ENCODE measurements around the gene PEAR1.

Gene PEAR1

GRCh38 chr1:156866249-156866909 lies 27.1 kb upstream of the PEAR1 start:
- Histone ChIP-seq H3K23ac (ENCODE audit: low read length in 2 of 2) (no peak overlapping the region), H2AK5ac (ENCODE audit: low read length, severe bottlenecking) (no peak overlapping the region), H3K9me3 (ENCODE audit: control insufficient read depth, low read length) (no peaks in the 10 kb centered on the region), H3K4me2 (ENCODE audit: low read length, poor library complexity, severe bottlenecking) (no peak overlapping the region), H3K4me1 (ENCODE audit: control insufficient read depth, insufficient read depth, low read depth, low read length) (peaks cover 4% of the 10 kb centered on the region), H2BK15ac (ENCODE audit: low read depth, poor library complexity, severe bottlenecking) (no peak overlapping the region), H3K4ac (ENCODE audit: low read depth in 1 of 2, low read length in 2 of 2) (no peak overlapping the region), H3K79me1 (replicated peaks; ENCODE audit: low read length, poor library complexity, severe bottlenecking) (no peaks in the 10 kb centered on the region), H4K8ac (ENCODE audit: low read length) (no peak overlapping the region), H3K4me3 (ENCODE audit: insufficient read depth in 1 of 2, low read depth in 1 of 2, low read length in 2 of 2) (no peak overlapping the region), H4K91ac (ENCODE audit: low read length) (no peak overlapping the region), H2AFZ (ENCODE audit: low read depth, low read length) (no peak overlapping the region), H3K27me3 (ENCODE audit: control insufficient read depth in 1 of 2, insufficient read depth in 1 of 2, low read length in 2 of 2) (peaks cover 43 to 51% of the 10 kb centered on the region in 2 experiments), H2BK5ac (ENCODE audit: low read depth, low read length, poor library complexity, severe bottlenecking) (no peak overlapping the region), H3K18ac (ENCODE audit: low read depth in 1 of 2, low read length in 2 of 2) (no peak overlapping the region), H3K14ac (ENCODE audit: low read length in 2 of 2) (no peak overlapping the region), H3K9ac (ENCODE audit: low read length) (no peak overlapping the region), H2BK120ac (ENCODE audit: low read depth, low read length) (no peak overlapping the region), H2BK12ac (ENCODE audit: low read length in 2 of 2) (no peak overlapping the region), H3K27ac (ENCODE audit: low read length, poor library complexity, severe bottlenecking) (no peak overlapping the region), H3K36me3 (ENCODE audit: control insufficient read depth in 1 of 2, insufficient read depth in 2 of 2, low read depth in 1 of 2, low read length in 2 of 2) (no peaks in the 10 kb centered on the region)
- no peak for DNase-seq
- WGBS, result 31% methylated on average over 8 of the region's 12 CpGs

GRCh38 chr1:156868341-156868740 lies 25.2 kb upstream of the PEAR1 start:
- 79% methylated on average over 13 of the region's 13 CpGs for WGBS
- peak overlapping the region in 1 of 2 experiments; percentile 36 for H3K14ac ChIP-seq (ENCODE audit: low read length in 2 of 2)
- peaks cover 25 to 31% of the 10 kb centered on the region in 2 experiments for H3K27me3 ChIP-seq (ENCODE audit: control insufficient read depth in 1 of 2, insufficient read depth in 1 of 2, low read length in 2 of 2)
- no peaks in the 10 kb centered on the region for H3K36me3 ChIP-seq (ENCODE audit: control insufficient read depth in 1 of 2, insufficient read depth in 2 of 2, low read depth in 1 of 2, low read length in 2 of 2)
- H3K23ac ChIP-seq (ENCODE audit: low read length in 2 of 2), result no peak overlapping the region
- H2BK12ac ChIP-seq (ENCODE audit: low read length in 2 of 2), result no peak overlapping the region
- no peak overlapping the region for H3K9ac ChIP-seq (ENCODE audit: low read length)
- no peak overlapping the region for H2AK5ac ChIP-seq (ENCODE audit: low read length, severe bottlenecking)
- H3K4ac ChIP-seq (ENCODE audit: low read depth in 1 of 2, low read length in 2 of 2), result no peak overlapping the region
- no peaks in the 10 kb centered on the region for H3K79me1 ChIP-seq (replicated peaks; ENCODE audit: low read length, poor library complexity, severe bottlenecking)
- H2BK5ac ChIP-seq (ENCODE audit: low read depth, low read length, poor library complexity, severe bottlenecking), result no peak overlapping the region
- no peak overlapping the region for H2BK15ac ChIP-seq (ENCODE audit: low read depth, poor library complexity, severe bottlenecking)
- no peak overlapping the region for H3K4me2 ChIP-seq (ENCODE audit: low read length, poor library complexity, severe bottlenecking)
- no peak overlapping the region for H3K4me3 ChIP-seq (ENCODE audit: insufficient read depth in 1 of 2, low read depth in 1 of 2, low read length in 2 of 2)
- no peaks in the 10 kb centered on the region for H3K9me3 ChIP-seq (ENCODE audit: control insufficient read depth, low read length)
- H2BK120ac ChIP-seq (ENCODE audit: low read depth, low read length), result no peak overlapping the region
- no peak overlapping the region for H3K27ac ChIP-seq (ENCODE audit: low read length, poor library complexity, severe bottlenecking)
- no peak overlapping the region for H3K18ac ChIP-seq (ENCODE audit: low read depth in 1 of 2, low read length in 2 of 2)
- no peak overlapping the region for H4K8ac ChIP-seq (ENCODE audit: low read length)
- no peak overlapping the region for H2AFZ ChIP-seq (ENCODE audit: low read depth, low read length)
- no peak for DNase-seq
- H3K4me1 ChIP-seq (ENCODE audit: control insufficient read depth, insufficient read depth, low read depth, low read length), result peaks cover 4% of the 10 kb centered on the region
- no peak overlapping the region for H4K91ac ChIP-seq (ENCODE audit: low read length)

- no peak for DNase-seq
- no peak overlapping the region for H3K23ac ChIP-seq (ENCODE audit: low read length in 2 of 2)
- 90% methylated on average over 9 of the region's 9 CpGs for WGBS
Observed at GRCh38 chr1:156869455-156869854, 24.1 kb upstream of the PEAR1 start.

GRCh38 chr1:156873659-156874058 lies 19.9 kb upstream of the PEAR1 start:
- Histone ChIP-seq H3K79me1 (replicated peaks; ENCODE audit: low read length, poor library complexity, severe bottlenecking) (no peaks in the 10 kb centered on the region), H3K18ac (ENCODE audit: low read depth in 1 of 2, low read length in 2 of 2) (no peak overlapping the region), H2BK120ac (ENCODE audit: low read depth, low read length) (no peak overlapping the region), H2BK12ac (ENCODE audit: low read length in 2 of 2) (no peak overlapping the region), H3K4ac (ENCODE audit: low read depth in 1 of 2, low read length in 2 of 2) (peak overlapping the region in 1 of 2 experiments; percentile 16), H3K9ac (ENCODE audit: low read length) (no peak overlapping the region), H3K4me1 (ENCODE audit: control insufficient read depth, insufficient read depth, low read depth, low read length) (no peaks in the 10 kb centered on the region), H3K4me3 (ENCODE audit: insufficient read depth in 1 of 2, low read depth in 1 of 2, low read length in 2 of 2) (no peak overlapping the region), H3K27me3 (ENCODE audit: control insufficient read depth in 1 of 2, insufficient read depth in 1 of 2, low read length in 2 of 2) (peaks cover 33 to 47% of the 10 kb centered on the region in 2 experiments), H4K91ac (ENCODE audit: low read length) (peak overlapping the region; percentile 15), H3K9me3 (ENCODE audit: control insufficient read depth, low read length) (no peaks in the 10 kb centered on the region), H3K4me2 (ENCODE audit: low read length, poor library complexity, severe bottlenecking) (no peak overlapping the region), H2AK5ac (ENCODE audit: low read length, severe bottlenecking) (no peak overlapping the region), H3K14ac (ENCODE audit: low read length in 2 of 2) (no peak overlapping the region), H3K36me3 (ENCODE audit: control insufficient read depth in 1 of 2, insufficient read depth in 2 of 2, low read depth in 1 of 2, low read length in 2 of 2) (no peaks in the 10 kb centered on the region), H4K8ac (ENCODE audit: low read length) (no peak overlapping the region), H3K27ac (ENCODE audit: low read length, poor library complexity, severe bottlenecking) (no peak overlapping the region), H3K23ac (ENCODE audit: low read length in 2 of 2) (no peak overlapping the region), H2AFZ (ENCODE audit: low read depth, low read length) (no peak overlapping the region), H2BK15ac (ENCODE audit: low read depth, poor library complexity, severe bottlenecking) (no peak overlapping the region), H2BK5ac (ENCODE audit: low read depth, low read length, poor library complexity, severe bottlenecking) (no peak overlapping the region)
- no peak for DNase-seq
- WGBS, result 96% methylated on average over 18 of the region's 18 CpGs

More at GRCh38 chr1:156869455-156869854, 24.1 kb upstream of the PEAR1 start:
- Histone ChIP-seq H2BK12ac (ENCODE audit: low read length in 2 of 2) (no peak overlapping the region), H3K9ac (ENCODE audit: low read length) (no peak overlapping the region), H3K4me1 (ENCODE audit: control insufficient read depth, insufficient read depth, low read depth, low read length) (peaks cover 4% of the 10 kb centered on the region), H3K4me2 (ENCODE audit: low read length, poor library complexity, severe bottlenecking) (no peak overlapping the region), H3K36me3 (ENCODE audit: control insufficient read depth in 1 of 2, insufficient read depth in 2 of 2, low read depth in 1 of 2, low read length in 2 of 2) (no peaks in the 10 kb centered on the region), H4K91ac (ENCODE audit: low read length) (no peak overlapping the region), H2BK15ac (ENCODE audit: low read depth, poor library complexity, severe bottlenecking) (no peak overlapping the region), H3K27ac (ENCODE audit: low read length, poor library complexity, severe bottlenecking) (no peak overlapping the region), H3K4me3 (ENCODE audit: insufficient read depth in 1 of 2, low read depth in 1 of 2, low read length in 2 of 2) (no peak overlapping the region), H3K9me3 (ENCODE audit: control insufficient read depth, low read length) (no peaks in the 10 kb centered on the region), H2BK5ac (ENCODE audit: low read depth, low read length, poor library complexity, severe bottlenecking) (no peak overlapping the region), H2BK120ac (ENCODE audit: low read depth, low read length) (no peak overlapping the region), H3K18ac (ENCODE audit: low read depth in 1 of 2, low read length in 2 of 2) (no peak overlapping the region), H3K14ac (ENCODE audit: low read length in 2 of 2) (no peak overlapping the region), H3K79me1 (replicated peaks; ENCODE audit: low read length, poor library complexity, severe bottlenecking) (no peaks in the 10 kb centered on the region), H4K8ac (ENCODE audit: low read length) (no peak overlapping the region), H2AK5ac (ENCODE audit: low read length, severe bottlenecking) (no peak overlapping the region), H3K4ac (ENCODE audit: low read depth in 1 of 2, low read length in 2 of 2) (no peak overlapping the region), H3K27me3 (ENCODE audit: control insufficient read depth in 1 of 2, insufficient read depth in 1 of 2, low read length in 2 of 2) (peaks cover 18 to 27% of the 10 kb centered on the region in 2 experiments), H2AFZ (ENCODE audit: low read depth, low read length) (no peak overlapping the region)

All from mesenchymal stem cell (in vitro differentiated cells and primary cell).